Natural killer cell (primary cell): ENCODE results near the gene REXO4. TPM values are rescaled to one million over a fixed set of nuclear protein-coding genes. Genes with fewer than 3 reads are reported as not detected.

Experiments
- ATAC-seq, 3 donors: fragments of 150-1000 bp in 2 of 3; fragments of 200-7000 bp in 1 of 3; cut with Tn5 transposase; 1 replicate in 1 of 3; 2 replicates in 2 of 3; pipeline ENCODE4 v1.10.0; 2021; ENCODE audit warnings: mild to moderate bottlenecking in 2 of 3, moderate library complexity in 2 of 3
- DNase-seq, 2 donors: peaks; one replicate each; pipeline versions ENCODE4 v3.0.0 to v3.0.0-alpha.2; 2013 to 2021; ENCODE audit warnings: mixed read lengths in 1 of 2
- H3K27ac ChIP-seq: one replicate; pipeline ENCODE4 v1.5.1; 2013; ENCODE audit warnings: mild to moderate bottlenecking, low read length
- H3K27me3 ChIP-seq: one replicate; pipeline ENCODE4 v1.6.1; 2013; ENCODE audit warnings: low read length; ENCODE audit not compliant: control insufficient read depth, insufficient read depth
- H3K36me3 ChIP-seq: one replicate; pipeline ENCODE4 v1.6.1; 2013; ENCODE audit warnings: low read length; ENCODE audit not compliant: control insufficient read depth, insufficient read depth
- H3K4me1 ChIP-seq: one replicate; pipeline ENCODE4 v1.6.1; 2013; ENCODE audit warnings: low read length; ENCODE audit not compliant: control insufficient read depth, insufficient read depth
- H3K4me3 ChIP-seq: one replicate; pipeline ENCODE4 v1.5.1; 2013; ENCODE audit warnings: low read length
- H3K9me3 ChIP-seq: one replicate; pipeline ENCODE4 v1.6.1; 2013; ENCODE audit warnings: low read length; ENCODE audit not compliant: control insufficient read depth, insufficient read depth
- H3K27ac Mint-ChIP-seq, 2 donors: one replicate each; pipeline ENCODE4 v1.8.0; 2022; ENCODE audit warnings: mild to moderate bottlenecking in 2 of 2, mixed read lengths in 2 of 2, moderate library complexity in 1 of 2
- H3K27me3 Mint-ChIP-seq, 2 donors: one replicate each; pipeline ENCODE4 v1.8.0; 2022; ENCODE audit warnings: low read depth in 2 of 2, mixed read lengths in 2 of 2
- H3K36me3 Mint-ChIP-seq: one replicate; pipeline ENCODE4 v1.8.0; 2022; ENCODE audit warnings: mixed read lengths
- H3K4me1 Mint-ChIP-seq, 2 donors: one replicate each; pipeline ENCODE4 v1.8.0; 2022; ENCODE audit warnings: mixed read lengths in 2 of 2
- H3K4me3 Mint-ChIP-seq: one replicate; pipeline ENCODE4 v1.8.0; 2022; ENCODE audit warnings: mild to moderate bottlenecking, moderate library complexity, mixed read lengths
- H3K9me3 Mint-ChIP-seq, 2 donors: one replicate each; pipeline ENCODE4 v1.8.0; 2022; ENCODE audit warnings: mixed read lengths in 2 of 2
- WGBS: methylation state at CpG from one replicate; pipeline ENCODE4 v1.1.7; 2013; ENCODE audit warnings: missing lambda C conversion rate; ENCODE audit not compliant: insufficient coverage; 5-methylcytosine and 5-hydroxymethylcytosine counted together
- intact Hi-C: fragments of 100-400 bp; cut with micrococcal nuclease; formaldehyde crosslinking; loops from one replicate; pipeline ENCODE4 v1.14.2; 2022
- total RNA-seq, 4 donors: library from RNA; stranded (reverse); fragments of 120-200 nt in 1 of 4; gene quantifications; one replicate each; pipeline versions ENCODE4 v1.2.3 to v1.2.4, GENCODE V29; 2013 to 2022
- TF ChIP-seq, protein P1 (sequence below): fragments of 200-600 bp; IDR thresholded peaks from one replicate; pipeline ENCODE4 v1.8.0; 2022; ENCODE audit warnings: antibody characterized with exemption

REXO4 gene
- total RNA-seq, 3 donors from 2014 or later (not counting 1 experiment from before 2014, with no cell fraction given), result 14.2 to 21.6 (median 18.8) TPM

DNA sequence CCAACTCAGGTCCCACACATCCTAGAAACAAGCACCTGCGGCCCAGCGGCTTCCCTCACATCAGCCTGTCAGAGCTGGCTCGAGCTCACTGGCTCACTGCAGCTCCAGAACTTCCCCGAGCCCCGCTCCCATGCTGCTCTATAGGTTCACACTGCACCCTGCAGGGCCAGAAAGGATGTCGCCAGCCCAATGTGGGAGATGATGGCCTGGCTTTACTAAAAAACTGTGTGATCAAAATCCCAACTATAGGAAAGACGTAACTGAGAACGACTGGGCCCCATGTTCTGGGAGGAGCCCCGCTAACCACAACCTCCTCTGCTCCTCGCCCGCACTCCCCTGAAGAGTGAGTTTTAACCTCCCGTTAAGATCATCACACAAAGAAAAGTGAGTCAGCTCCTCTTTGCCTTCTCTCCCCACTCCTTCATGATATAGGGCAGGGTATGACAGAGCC lies 46.5 kb downstream of the REXO4 start:
- intact Hi-C loops, result loop anchor here (2.0 to 10.0 kb wide), 2 partner anchors 14 to 186 kb away; partner anchors contain the start of genes SURF1 and SURF2
- Mint-ChIP-seq H3K27ac (peak overlapping the region; percentile 90 to 96), H3K27me3 (no peaks in the 10 kb centered on the region), H3K4me3 (peak overlapping the region; percentile 85), H3K4me1 (peaks cover 68 to 73% of the 10 kb centered on the region in 2 donors), H3K36me3 (no peaks in the 10 kb centered on the region), H3K9me3 (no peaks in the 10 kb centered on the region)
- Histone ChIP-seq H3K9me3 (no peaks in the 10 kb centered on the region), H3K27ac (peak overlapping the region; percentile 89), H3K4me3 (peak overlapping the region; percentile 1), H3K27me3 (no peaks in the 10 kb centered on the region), H3K36me3 (peaks cover 25% of the 10 kb centered on the region), H3K4me1 (peaks cover 81% of the 10 kb centered on the region)
- peak; percentile 34 to 86 for DNase-seq
- TF ChIP-seq, protein P1, sequence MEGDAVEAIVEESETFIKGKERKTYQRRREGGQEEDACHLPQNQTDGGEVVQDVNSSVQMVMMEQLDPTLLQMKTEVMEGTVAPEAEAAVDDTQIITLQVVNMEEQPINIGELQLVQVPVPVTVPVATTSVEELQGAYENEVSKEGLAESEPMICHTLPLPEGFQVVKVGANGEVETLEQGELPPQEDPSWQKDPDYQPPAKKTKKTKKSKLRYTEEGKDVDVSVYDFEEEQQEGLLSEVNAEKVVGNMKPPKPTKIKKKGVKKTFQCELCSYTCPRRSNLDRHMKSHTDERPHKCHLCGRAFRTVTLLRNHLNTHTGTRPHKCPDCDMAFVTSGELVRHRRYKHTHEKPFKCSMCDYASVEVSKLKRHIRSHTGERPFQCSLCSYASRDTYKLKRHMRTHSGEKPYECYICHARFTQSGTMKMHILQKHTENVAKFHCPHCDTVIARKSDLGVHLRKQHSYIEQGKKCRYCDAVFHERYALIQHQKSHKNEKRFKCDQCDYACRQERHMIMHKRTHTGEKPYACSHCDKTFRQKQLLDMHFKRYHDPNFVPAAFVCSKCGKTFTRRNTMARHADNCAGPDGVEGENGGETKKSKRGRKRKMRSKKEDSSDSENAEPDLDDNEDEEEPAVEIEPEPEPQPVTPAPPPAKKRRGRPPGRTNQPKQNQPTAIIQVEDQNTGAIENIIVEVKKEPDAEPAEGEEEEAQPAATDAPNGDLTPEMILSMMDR, result no peak
- WGBS, result 16% methylated on average over 12 of the region's 12 CpGs
- peak; percentile 29 to 36 (median 30) for ATAC-seq

DNA sequence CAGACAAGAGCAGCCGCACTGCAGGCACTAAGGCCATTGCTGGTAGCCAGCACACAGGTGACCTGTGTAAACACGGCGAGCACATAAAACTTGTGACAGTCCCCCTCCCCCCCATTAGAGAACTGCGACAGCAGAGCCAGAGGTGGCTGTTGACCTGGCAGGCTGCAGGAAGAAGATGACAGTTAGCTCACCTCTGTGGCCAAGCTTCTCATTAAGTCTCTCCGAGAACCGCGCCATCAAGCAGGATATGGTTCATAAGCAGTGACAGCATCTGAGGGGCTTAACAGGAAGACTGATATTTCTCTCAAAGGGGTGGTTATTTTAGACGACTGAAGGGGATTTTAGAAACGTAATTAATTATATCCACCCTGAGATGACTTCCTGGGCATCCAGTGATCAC lies 47.1 kb downstream of the REXO4 start:
- H3K9me3 Mint-ChIP-seq, result no peaks in the 10 kb centered on the region
- H3K27me3 ChIP-seq, result no peaks in the 10 kb centered on the region
- TF ChIP-seq, protein P1, result no peak
- ATAC-seq (peak; percentile 45 to 73 (median 58)), DNase-seq (peak in 1 of 2 donors; percentile 83)
- H3K27ac ChIP-seq, result peak overlapping the region; percentile 89
- no peaks in the 10 kb centered on the region for H3K27me3 Mint-ChIP-seq
- H3K4me3 Mint-ChIP-seq, result peak overlapping the region; percentile 85
- no peak overlapping the region for H3K4me3 ChIP-seq
- H3K36me3 Mint-ChIP-seq, result no peaks in the 10 kb centered on the region
- H3K9me3 ChIP-seq, result no peaks in the 10 kb centered on the region
- H3K4me1 Mint-ChIP-seq, result peaks cover 68 to 73% of the 10 kb centered on the region in 2 donors
- H3K36me3 ChIP-seq, result peaks cover 31% of the 10 kb centered on the region
- 31% methylated on average over 8 of the region's 9 CpGs for WGBS
- H3K27ac Mint-ChIP-seq, result peak overlapping the region; percentile 90 to 96
- intact Hi-C loops, result loop anchor here (2.0 to 10.0 kb wide), 2 partner anchors 14 to 186 kb away; partner anchors contain the start of genes SURF1 and SURF2
- peaks cover 81% of the 10 kb centered on the region for H3K4me1 ChIP-seq

DNA sequence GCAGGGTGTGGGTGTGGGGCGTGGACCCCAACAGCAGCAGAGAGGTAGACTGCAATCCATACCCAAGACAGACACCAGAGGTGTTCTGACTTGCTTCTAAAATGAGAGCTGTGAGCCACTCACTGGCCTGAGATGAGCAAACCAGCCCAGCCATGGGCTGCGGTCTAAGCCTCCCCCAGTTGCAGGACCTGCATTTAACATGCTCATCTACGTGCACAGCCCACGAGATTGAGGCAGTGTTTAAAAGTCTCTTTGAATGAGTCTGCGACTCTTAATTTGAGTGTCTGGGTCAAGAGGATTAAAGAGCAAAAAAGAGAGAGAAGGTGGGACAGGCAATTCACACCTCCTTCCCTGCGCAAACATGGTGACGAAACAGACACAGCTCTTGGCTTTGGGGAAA lies 47.9 kb downstream of the REXO4 start:
- WGBS, result 77% methylated on average over 7 of the region's 7 CpGs
- H3K36me3 ChIP-seq, result peaks cover 38% of the 10 kb centered on the region

More for the DNA sequence above, 47.9 kb downstream of the REXO4 start:
- Mint-ChIP-seq H3K4me1 (peaks cover 65 to 69% of the 10 kb centered on the region in 2 donors), H3K36me3 (no peaks in the 10 kb centered on the region), H3K27me3 (no peaks in the 10 kb centered on the region), H3K9me3 (no peaks in the 10 kb centered on the region), H3K4me3 (peak overlapping the region; percentile 85), H3K27ac (peak overlapping the region; percentile 90 to 96)
- ATAC-seq (no peak), DNase-seq (peak in 1 of 2 donors; percentile 59)
- H3K4me3 ChIP-seq, result no peak overlapping the region
- peaks cover 77% of the 10 kb centered on the region for H3K4me1 ChIP-seq
- TF ChIP-seq, protein P1, result no peak
- no peaks in the 10 kb centered on the region for H3K9me3 ChIP-seq
- intact Hi-C loops, result loop anchor here (2.0 to 10.0 kb wide), 2 partner anchors 13 to 185 kb away; partner anchors contain the start of genes SURF1 and SURF2
- peak overlapping the region; percentile 89 for H3K27ac ChIP-seq
- no peaks in the 10 kb centered on the region for H3K27me3 ChIP-seq
